Transverse colon (tissue), 4 donors: ENCODE results near the gene SETX. TPM values are rescaled to one million over a fixed set of nuclear protein-coding genes. Genes with fewer than 3 reads are reported as not detected.
A peak's percentile ranks its signal among the peaks of the same experiment; 100 is the strongest.

Source experiments
- DNase-seq: peaks from one replicate; pipeline ENCODE4 v3.0.0-alpha.2; 2019
- H3K27ac ChIP-seq, 4 donors: fragments of 200-600 bp; sonication (generic); 2 replicates each; pipeline ENCODE4 v1.5.1; 2016 to 2018; ENCODE audit warnings: inconsistent platforms in 4 of 4
- H3K27me3 ChIP-seq: fragments of 200-600 bp; sonication (generic); 2 replicates; pipeline ENCODE4 v1.5.1; 2017; ENCODE audit warnings: inconsistent platforms
- H3K36me3 ChIP-seq, 4 donors: fragments of 200-600 bp; sonication (generic); 2 replicates each; pipeline ENCODE4 v1.5.1; 2017 to 2019; ENCODE audit warnings: inconsistent platforms in 4 of 4
- H3K4me1 ChIP-seq, 4 donors: fragments of 200-600 bp; sonication (generic); 2 replicates each; pipeline ENCODE4 v1.5.1; 2017 to 2020; ENCODE audit warnings: inconsistent platforms in 4 of 4
- H3K4me3 ChIP-seq, 4 donors: fragments of 200-600 bp; sonication (generic); 1 replicate in 1 of 4; 2 replicates in 3 of 4; pipeline versions ENCODE4 v1.5.1 to v1.6.1; 2017 to 2019; ENCODE audit warnings: inconsistent platforms in 4 of 4
- H3K9me3 ChIP-seq, 2 donors: fragments of 200-600 bp; sonication (generic); 2 replicates each; pipeline ENCODE4 v1.5.1; 2017 to 2019; ENCODE audit warnings: inconsistent platforms in 2 of 2
- CTCF ChIP-seq, 5 experiments: fragments of 200-600 bp in 3 of 5; fragments of 450-650 bp in 2 of 5; sonication (generic) in 3 of 5; IDR thresholded peaks; 1 replicate in 2 of 5; 2 replicates in 3 of 5; pipeline ENCODE4 v1.5.1; 2016 to 2017; ENCODE audit warnings: antibody characterized with exemption in 5 of 5, inconsistent platforms in 3 of 5, mild to moderate bottlenecking in 2 of 5, moderate library complexity in 1 of 5
- EP300 ChIP-seq: sonication (generic); formaldehyde crosslinking; IDR thresholded peaks from one replicate; pipeline ENCODE4 v1.6.1; 2017; ENCODE audit warnings: antibody characterized with exemption, low read depth
- POLR2A ChIP-seq: fragments of 450-650 bp; IDR thresholded peaks from one replicate; pipeline ENCODE4 v1.6.1; 2016; ENCODE audit warnings: antibody characterized with exemption, mild to moderate bottlenecking, moderate library complexity
- POLR2AphosphoS5 ChIP-seq, 3 donors: sonication (generic); formaldehyde crosslinking; IDR thresholded peaks; one replicate each; pipeline ENCODE4 v1.6.1; 2016; ENCODE audit warnings: antibody characterized with exemption in 3 of 3
- WGBS, 2 donors: methylation state at CpG; one replicate each; pipeline ENCODE4 v1.1.5; 2018; ENCODE audit warnings: low coverage in 1 of 2; 5-methylcytosine and 5-hydroxymethylcytosine counted together
- in situ Hi-C, 4 donors: fragments of 200-750 bp; cut with MboI; loops; one replicate each; pipeline versions ENCODE4 v1.15.0 to v1.15.1; 2017; ENCODE audit warnings: low sequenced_read_pairs in 3 of 4, low pct_ligation_motif_present in 1 of 4, low pct_unique_long_range_greater_than_20kb in 1 of 4
- intact Hi-C: fragments of 100-400 bp; cut with DNase I; formaldehyde crosslinking; loops from one replicate; pipeline ENCODE4 v1.15.1; 2023; ENCODE audit warnings: low total_unique reads
- total RNA-seq, 4 donors: library from RNA; depleted of rRNA; stranded (reverse); fragments of >200 nt; gene quantifications; one replicate each; pipeline ENCODE4 v1.1.0, GENCODE V29; 2016

Gene SETX
- total RNA-seq, 4 donors from 2014 or later = 27.7 to 70.5 (median 48.5) TPM

- intact Hi-C loops = no loop called here
- Histone ChIP-seq H3K4me1 (peaks cover 0 to 14% (median 12%) of the 10 kb centered on the region in 4 donors), H3K9me3 (no peaks in the 10 kb centered on the region), H3K4me3 (no peak overlapping the region), H3K36me3 (no peaks in the 10 kb centered on the region), H3K27me3 (peaks cover 25% of the 10 kb centered on the region), H3K27ac (no peak overlapping the region)
- 74% methylated on average over 9 of the region's 9 CpGs; no CpG with 5 or more reads in 1 of the 2 donors for WGBS, 2 donors
- no peak for DNase-seq
- in situ Hi-C loops = no loop called here
- TF ChIP-seq CTCF (IDR thresholded peaks at IDR 0.05) (no peak), POLR2A (no peak), EP300 (no peak), POLR2AphosphoS5 (IDR thresholded peaks at IDR 0.05) (no peak)
Observed at GRCh38 chr9:132237481-132237880, 117.3 kb downstream of the SETX start.

- WGBS, 2 donors = 35 to 51% methylated on average over 5 to 18 of the region's 18 CpGs
- Histone ChIP-seq H3K27ac (no peak overlapping the region), H3K27me3 (peaks cover 28% of the 10 kb centered on the region), H3K9me3 (no peaks in the 10 kb centered on the region), H3K4me3 (no peak overlapping the region), H3K4me1 (peaks cover 0 to 12% (median 10%) of the 10 kb centered on the region in 4 donors), H3K36me3 (no peaks in the 10 kb centered on the region)
- intact Hi-C loops = no loop called here
- no peak for DNase-seq
- no peak for TF ChIP-seq EP300
- TF ChIP-seq CTCF (IDR thresholded peaks at IDR 0.05) = peak in 4 of 5 experiments; percentile 17 to 30 (median 24)
- TF ChIP-seq POLR2AphosphoS5 (IDR thresholded peaks at IDR 0.05) = no peak
- TF ChIP-seq POLR2A = no peak
- in situ Hi-C loops = no loop called here
Observed at GRCh38 chr9:132236662-132237311, 118.0 kb downstream of the SETX start.

GRCh38 chr9:132235894-132236661, 118.7 kb downstream of the SETX start:
- H3K27ac ChIP-seq = no peak overlapping the region
- H3K9me3 ChIP-seq = no peaks in the 10 kb centered on the region
- H3K4me1 ChIP-seq = peaks cover 0 to 5% (median 5%) of the 10 kb centered on the region in 4 donors
- no peak overlapping the region for H3K4me3 ChIP-seq
- in situ Hi-C loops = no loop called here
- DNase-seq = peak; percentile 74
- TF ChIP-seq EP300 (no peak), CTCF (IDR thresholded peaks at IDR 0.05) (peak; percentile 80 to 94 (median 93))
- intact Hi-C loops = no loop called here
- H3K27me3 ChIP-seq = peaks cover 30% of the 10 kb centered on the region
- H3K36me3 ChIP-seq = no peaks in the 10 kb centered on the region
- WGBS, 2 donors = 38% methylated on average over 19 of the region's 19 CpGs; no CpG with 5 or more reads in 1 of the 2 donors

- Histone ChIP-seq H3K9me3 (no peaks in the 10 kb centered on the region), H3K27ac (no peak overlapping the region), H3K27me3 (peaks cover 29% of the 10 kb centered on the region), H3K4me3 (no peak overlapping the region), H3K36me3 (no peaks in the 10 kb centered on the region), H3K4me1 (no peaks in the 10 kb centered on the region)
- TF ChIP-seq POLR2A = no peak
- TF ChIP-seq CTCF (IDR thresholded peaks at IDR 0.05) = no peak
- no peak for TF ChIP-seq POLR2AphosphoS5 (IDR thresholded peaks at IDR 0.05)
- no peak for TF ChIP-seq EP300
- DNase-seq = no peak
- intact Hi-C loops (no loop called here), in situ Hi-C loops (no loop called here)
- 85% methylated on average over 9 of the region's 9 CpGs; no CpG with 5 or more reads in 1 of the 2 donors for WGBS, 2 donors
Observed at GRCh38 chr9:132235125-132235524, 119.7 kb downstream of the SETX start.
